DLD1 (cell line): ENCODE measurements around the gene EVA1C.
"Not testable (repeated sequence)": the region's sequence is repeated elsewhere in the genome, so short reads cannot be mapped to it uniquely, and the experiment has no call there.

ENCODE experiments used
- in situ Hi-C: cut with HindIII; loops from 2 replicates; pipeline ENCODE4 v1.10.0; 2017; ENCODE audit warnings: low sequenced_read_pairs

Gene EVA1C

DNA sequence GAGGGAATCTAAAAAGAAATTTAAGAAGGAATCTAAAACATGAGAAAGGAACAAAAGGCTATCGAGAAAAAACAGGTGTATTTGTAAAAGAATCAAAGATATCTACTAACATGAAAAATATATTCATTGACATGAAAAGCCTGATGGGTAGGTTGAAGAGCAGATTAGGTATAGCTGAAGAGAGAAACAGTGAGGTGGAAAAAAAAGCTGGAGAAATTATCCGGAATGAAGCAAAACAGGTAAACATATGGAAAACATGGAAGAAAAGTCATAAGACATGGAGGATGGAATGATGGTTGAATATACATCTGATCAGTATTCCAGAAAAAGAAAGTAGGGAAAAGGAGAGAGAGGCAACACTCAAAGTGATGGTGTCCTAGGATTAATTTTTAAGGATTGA is 9.6 kb downstream of the EVA1C start:
- in situ Hi-C loops: loop anchor here (25.0 kb wide), 1 partner anchor 90 kb away; no protein-coding TSS in a partner anchor

DNA sequence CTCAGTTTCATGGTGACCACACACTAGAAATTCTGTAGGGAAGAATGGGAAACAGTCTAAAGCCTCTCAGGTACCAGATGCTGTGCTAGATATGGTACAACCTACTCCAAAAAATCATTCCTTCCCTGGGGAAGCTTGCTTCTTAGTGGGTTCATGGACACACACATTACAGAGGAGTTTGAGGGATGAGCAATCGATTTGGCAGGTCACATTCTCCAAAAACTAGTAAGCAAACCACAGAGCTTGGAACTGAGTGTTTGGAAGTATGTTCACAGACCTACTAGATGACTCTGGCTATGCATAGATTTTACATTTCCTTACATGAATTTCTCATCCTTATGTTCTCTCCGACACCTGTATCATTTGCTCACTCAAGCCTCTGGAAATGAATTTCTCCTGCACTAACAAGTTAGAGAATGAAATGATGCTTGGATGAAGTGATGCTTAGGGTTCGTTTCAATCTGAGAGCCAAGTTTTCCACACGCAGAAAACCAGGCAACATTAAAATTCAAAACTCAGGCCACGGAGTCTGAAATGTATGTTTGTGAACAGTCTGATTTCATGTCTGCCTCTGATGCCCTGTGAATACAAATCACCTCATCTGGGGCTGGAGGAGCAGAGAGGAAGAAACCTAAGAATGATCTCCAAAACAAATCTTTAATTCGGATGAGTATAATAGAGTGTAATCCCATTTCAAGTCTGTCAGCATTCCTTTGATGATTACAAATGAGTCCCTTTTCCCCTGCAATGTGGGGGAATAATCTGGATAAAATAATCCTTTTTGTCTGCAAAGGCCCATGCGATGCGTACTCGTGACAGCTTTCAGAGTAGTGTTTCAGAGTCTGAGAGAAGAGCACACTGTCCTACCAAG is 11.0 kb downstream of the EVA1C start:
- in situ Hi-C loops: loop anchor here (25.0 kb wide), 1 partner anchor 89 kb away; no protein-coding TSS in a partner anchor

DNA sequence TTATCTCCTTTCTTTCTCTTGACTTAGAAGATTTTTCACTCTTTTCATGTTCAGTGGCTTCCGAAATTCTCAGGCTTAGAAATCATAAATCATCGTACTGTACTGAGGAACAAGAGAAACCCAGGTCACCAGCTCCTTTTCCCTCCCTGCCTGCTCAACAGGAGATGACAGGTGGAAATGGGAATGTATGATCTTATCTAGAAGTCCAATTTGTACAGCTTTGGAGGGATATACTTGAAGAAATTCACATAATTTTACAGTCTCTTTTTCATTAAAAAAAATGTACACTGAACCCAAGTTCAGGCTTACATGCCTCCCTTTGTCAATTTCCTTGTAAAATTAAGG is 11.7 kb downstream of the EVA1C start:
- in situ Hi-C loops: loop anchor here (25.0 kb wide), 1 partner anchor 88 kb away; no protein-coding TSS in a partner anchor

DNA sequence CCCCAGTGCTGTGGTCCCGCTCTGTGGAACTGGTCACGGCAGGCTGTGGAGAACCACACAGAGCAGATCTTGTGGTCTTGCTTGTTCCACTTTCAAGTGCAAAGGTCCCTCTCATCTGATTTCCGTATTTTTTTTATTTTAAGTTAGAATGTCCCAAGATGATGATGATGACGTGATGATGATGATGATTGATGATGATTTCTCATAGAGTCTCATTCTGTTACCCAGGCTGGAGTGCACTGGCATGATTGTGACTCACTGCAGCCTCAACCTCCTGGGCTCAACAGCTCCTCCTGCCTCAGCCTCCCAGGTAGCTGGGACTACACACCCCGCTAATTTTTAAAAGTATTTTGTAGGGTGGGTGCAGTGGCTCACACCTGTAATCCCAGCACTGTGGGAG is 12.2 kb downstream of the EVA1C start:
- in situ Hi-C loops: loop anchor here (25.0 kb wide), 1 partner anchor 88 kb away; no protein-coding TSS in a partner anchor

DNA sequence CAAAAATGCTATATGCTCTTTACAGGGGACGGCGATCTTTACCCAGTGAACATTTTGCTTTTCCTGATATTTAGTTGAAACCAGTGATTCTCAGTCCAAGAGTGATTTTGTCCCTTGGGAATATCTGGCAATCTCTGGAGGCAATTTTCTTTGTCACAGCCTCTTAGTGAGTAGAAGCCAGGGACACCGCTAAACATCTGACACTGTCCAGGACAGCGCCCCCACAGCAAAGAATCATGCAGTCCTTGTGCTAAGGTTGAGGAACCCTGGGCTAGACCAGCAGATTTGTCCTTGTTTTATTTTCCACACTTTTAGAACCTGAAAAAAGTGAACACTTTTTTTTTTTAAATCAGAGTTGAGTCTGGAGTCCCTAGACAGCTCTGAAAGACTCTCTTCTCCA is 13.1 kb downstream of the EVA1C start:
- in situ Hi-C loops: no loop called here

DNA sequence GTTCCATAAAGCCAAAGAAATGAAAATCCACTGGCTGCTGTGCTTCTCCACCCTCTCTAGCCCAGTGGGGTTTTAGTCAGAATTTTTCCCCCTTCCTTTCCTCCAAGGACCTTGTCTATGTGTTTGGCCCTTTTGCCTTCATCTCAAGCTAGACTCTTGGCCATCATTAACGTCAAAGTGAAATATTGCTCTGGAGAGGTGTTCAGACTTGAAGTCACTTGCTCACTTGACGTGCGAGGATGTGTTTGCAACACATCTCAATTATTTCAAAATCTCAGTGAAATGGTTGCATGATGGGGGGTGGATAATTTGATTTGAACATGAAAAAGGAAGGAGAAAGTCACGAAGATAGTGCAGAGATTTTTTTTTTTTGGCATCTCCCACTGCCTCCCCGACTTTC is 13.6 kb downstream of the EVA1C start:
- in situ Hi-C loops: no loop called here

DNA sequence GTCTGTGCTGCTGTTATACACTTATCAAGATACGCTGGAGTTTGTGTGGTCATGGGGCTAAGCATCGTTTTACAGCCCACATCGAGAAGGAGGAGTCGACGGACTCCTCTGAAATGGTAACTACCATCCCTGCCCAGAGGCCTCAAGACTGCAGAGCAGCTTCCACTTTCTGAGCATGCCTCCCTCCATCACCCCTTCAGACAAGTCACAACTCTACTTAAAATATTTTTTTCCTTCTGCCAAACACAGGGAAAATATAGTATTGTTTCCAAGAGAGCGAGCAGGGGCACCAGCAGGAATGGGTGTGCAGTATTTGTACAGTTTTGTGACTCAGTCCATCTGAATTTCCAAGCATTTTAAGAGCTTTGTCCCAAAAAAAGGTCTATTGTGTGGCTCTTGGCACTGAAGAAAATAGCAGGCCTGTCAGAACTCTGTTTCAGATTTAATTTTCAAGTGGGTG is 14.1 kb downstream of the EVA1C start:
- in situ Hi-C loops: no loop called here

DNA sequence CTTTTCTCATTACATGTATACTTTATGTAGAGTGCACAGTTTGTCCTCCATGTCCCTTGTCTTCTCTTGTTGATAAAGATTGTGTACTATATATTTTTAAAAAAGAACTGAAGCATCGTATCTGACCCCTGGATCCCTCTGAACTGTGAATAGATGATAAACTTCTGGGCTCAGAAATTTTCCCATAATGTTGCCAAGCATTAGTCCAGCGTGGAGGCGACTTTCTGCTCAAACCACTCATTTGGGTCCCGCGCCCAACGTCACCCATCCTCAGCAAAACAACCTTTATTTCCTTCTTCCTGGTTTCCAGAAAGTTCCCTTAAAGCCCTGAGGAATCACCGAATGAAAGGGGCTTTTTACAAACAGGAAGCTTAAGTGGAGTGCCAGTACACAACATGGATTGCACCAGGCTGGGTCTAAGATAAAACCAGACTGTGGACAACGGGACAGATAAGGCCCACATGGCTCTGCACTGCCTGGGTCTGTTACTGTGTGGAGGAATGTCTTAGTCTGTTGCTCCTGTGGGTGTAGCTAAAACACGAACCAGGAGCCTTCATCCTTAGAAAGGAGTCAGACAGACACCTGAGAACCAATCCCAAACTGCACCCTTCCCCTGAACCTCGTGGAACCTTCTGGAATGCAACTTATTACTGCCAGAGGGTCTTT is 15.6 kb downstream of the EVA1C start:
- in situ Hi-C loops: no loop called here

DNA sequence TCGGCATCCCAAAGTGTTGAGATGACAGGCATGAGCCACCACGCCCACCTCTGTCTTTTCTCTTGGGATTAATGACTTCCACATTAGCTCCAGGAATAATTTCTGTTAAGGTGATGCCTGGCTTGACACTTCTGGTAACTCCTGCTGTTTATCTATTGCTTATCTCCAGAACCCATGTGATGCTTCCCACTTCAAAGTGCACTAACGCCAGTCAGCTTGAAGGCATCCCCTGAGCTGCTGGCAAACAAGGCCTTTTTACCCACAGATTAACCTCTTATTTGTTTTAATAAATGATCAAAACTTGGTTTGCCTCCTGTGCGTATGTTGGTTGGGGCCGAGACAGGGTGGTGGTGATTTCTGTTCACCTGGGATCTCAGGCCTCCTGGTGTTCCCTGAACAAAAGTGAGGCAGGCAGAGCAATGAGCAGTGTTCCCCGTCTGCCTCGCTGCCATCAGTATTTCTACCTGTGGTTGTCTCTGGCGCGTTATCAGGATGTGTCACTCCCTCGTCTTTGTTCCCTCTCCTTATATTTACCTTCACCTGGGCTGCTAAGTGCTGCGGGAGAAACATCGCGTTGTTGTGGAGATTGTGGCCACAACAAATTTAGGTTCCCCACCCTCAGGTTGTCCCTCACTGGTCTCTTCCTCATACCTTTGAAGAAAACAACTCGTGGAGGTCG is 20.6 kb downstream of the EVA1C start:
- in situ Hi-C loops: not testable (repeated sequence)

DNA sequence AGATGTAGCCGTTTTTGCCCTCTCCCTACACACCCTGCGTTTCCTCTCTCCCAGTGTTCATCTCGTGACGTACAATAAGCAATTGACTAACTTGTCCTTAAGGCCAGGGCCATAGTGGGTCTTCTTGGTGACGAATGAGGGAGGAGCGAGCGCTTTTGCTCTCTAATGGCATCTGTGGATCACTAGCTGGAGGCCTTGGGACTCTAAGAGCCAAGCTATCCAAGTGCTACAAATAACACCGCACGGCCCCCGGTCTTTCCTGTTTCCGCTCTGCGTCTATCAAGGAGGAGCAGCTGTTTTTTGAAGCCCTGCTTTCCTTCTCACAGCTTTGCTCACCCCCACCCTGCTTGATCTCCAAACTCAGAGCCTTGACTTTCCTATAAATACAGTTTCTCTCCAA is 25.2 kb downstream of the EVA1C start:
- in situ Hi-C loops: no loop called here

DNA sequence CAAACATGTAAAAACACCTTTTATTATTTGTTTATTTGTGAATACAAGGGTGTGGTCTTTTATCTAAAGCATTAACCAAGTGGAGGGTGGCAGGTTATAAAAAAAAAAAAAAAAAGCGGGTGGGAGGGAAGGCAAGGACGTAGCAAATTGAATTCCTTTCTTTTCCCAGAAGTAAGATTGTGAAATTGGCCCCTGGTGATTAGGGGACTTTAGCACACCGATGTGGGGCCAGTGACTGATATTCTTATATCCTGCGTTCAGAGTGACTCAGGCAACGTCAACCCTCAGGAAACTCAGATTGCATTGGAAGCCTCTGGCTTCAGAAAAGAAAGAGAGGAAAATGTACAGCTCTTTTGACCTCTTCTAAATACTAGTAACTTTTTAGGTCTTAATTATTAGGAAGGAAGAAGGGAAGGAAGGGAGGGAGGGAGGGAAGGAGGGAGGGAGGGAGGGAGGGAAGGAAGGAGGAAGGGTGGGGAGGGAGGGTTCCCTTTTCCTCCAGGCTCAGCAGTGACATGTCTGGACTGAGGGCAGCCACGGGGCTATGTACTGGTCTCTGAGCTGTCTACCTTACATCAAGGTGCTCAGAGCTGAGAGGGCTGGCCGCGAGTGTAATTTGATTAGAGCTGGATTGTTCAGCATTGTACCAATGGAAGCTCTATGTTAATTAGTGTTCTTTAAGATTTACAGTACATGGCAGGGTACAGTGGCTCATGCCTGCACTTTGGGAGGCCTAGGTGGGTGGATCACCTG is 30.2 kb downstream of the EVA1C start:
- in situ Hi-C loops: no loop called here

DNA sequence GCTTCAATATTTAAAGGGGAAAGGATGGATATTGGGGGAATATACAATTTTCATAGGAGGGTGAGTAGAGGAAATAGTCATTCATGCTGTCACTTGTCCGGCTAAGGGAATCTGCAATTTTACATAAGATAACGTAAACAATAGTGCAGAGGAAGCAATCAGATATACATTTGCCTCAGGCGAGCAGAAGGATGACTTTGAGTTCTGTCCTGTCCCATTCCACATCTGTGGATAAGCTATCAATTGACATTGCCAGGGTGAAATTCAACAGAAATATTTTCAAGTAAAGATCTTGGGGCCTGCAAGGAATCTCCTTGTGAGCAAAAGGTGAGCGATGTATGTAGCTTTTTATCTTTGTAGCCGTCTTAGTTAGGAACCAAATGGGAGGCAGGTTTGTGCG is 32.6 kb downstream of the EVA1C start:
- in situ Hi-C loops: no loop called here

DNA sequence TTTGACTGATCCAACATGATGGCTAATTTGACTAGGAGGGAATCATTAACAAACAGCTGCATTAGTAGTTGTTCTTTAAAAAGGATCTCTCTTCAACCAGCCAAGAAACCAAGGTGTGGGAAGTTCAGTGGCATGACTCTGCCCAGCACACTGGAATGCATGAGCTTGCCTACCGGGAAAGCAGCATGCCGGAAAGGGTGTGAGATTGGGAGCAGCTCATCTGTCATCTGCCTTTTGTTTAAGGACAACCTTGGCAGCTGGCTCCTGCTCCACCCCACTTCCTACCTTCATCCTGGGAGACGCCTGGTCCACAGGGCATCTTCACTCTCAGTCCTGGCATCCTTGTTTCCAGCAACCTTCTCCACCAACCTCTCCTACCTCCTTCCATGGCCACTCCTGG is 33.9 kb downstream of the EVA1C start:
- in situ Hi-C loops: not testable (repeated sequence)

DNA sequence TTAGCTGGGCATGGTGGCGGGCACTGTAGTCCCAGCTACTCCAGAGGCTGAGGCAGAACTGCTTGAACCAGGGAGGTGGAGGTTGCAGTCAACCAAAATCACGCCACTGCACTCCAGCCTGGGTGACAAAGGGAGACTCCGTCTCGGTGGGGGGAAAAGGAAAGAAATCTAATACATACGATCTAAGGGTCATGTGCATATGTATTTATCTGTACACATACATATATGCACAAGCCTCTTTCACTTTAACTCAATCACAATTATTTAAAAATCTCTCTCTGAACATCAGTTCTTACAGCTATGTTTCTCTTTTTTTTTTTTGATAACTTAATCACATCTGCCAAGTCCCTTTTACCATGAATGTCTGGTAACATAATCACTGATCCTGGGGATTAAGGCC is 34.7 kb downstream of the EVA1C start:
- in situ Hi-C loops: no loop called here

DNA sequence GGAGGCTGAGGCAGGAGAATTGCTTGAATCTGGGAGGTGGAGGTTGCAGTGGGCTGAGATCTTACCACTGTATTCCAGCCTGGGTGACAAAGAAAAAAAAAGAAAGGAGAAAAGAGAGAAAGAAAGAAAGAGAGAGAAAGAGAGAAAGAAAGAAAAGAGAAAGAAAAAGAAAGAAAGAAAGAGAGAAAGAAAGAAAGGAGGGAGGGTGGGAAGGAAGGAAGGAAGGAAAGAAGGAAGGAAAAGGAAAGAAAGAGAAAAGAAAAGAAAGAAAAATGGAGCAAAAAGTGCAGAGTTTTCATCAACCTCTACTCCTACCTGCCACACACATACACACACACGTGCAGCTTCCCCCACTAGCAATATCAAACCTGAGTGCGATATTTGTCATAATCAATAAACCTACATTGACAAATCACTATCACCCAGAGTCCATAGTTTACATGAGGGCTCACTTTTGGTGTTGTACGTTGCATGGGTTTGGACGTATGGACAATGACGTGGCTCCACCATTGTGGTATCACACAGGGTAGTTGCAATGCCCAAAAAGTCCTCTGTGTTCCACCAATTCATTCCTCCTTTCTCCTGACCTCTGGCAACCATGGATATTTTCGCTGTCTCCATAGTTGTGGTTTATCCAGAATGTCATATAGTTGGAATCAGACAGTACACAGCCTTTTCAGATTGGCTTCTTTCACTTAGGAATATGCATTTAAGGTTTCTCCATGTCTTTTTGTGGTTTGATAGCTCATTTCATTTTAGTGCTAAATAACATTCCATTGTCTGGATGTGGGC is 36.5 kb downstream of the EVA1C start:
- in situ Hi-C loops: no loop called here

DNA sequence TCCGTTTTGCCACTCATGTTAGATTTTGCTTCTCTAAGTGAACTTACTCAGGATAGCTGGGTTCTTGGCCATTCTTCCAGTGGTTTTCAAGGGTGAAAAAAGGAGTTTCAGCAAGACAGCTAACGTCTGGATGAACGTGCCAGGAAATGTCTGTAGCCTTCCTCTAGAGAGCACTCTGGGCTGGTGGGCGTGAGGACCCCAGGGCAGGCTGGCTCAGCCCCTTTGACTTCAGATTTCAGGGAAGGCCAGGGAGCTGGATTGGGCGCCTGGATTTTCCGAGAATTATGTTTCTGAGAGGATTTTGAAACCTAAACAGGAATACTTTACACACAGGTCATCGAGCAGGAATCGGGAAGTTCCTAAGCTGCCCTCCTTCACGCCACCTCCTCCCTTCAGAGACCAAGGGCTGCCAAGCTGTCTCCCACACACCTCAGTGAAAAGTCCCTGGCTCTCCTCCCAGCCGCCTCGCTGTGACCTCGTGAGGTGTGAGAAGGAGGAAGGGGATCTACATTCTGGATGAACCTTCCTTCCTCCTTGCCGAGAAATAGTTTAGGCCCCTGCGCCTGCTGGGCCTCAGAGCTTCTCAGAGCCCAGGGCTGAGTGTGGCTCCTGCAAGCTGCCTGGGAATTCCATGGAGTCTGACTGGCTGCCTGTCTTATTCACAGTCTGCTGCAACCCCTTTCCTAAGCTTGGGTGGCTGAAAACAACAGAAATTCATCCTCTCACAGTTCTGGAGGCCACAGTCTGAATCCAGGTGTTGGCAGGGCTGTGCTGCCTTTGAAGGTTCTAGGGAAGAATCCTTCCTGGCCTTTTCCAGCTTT is 38.6 kb downstream of the EVA1C start:
- in situ Hi-C loops: not testable (repeated sequence)

DNA sequence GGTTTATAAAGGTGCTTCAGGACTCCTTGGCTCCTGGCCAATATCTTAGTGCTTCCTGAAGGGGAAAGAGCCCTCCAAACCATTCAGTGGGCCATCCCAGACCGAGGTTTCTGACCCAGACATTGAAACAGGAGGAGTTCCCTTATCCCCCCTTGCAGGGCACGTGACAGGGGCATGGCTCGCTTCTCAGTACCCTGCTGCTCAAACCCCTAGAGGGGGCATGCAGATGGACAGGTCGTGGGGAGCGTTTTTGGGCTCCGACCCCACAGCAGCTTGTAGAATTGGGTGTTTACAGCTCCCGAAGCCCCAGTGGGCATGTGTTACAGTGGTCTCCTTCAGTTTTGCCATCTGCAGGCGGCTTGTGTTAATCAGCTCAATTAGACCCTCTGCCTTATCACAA is 39.7 kb downstream of the EVA1C start:
- in situ Hi-C loops: not testable (repeated sequence)

DNA sequence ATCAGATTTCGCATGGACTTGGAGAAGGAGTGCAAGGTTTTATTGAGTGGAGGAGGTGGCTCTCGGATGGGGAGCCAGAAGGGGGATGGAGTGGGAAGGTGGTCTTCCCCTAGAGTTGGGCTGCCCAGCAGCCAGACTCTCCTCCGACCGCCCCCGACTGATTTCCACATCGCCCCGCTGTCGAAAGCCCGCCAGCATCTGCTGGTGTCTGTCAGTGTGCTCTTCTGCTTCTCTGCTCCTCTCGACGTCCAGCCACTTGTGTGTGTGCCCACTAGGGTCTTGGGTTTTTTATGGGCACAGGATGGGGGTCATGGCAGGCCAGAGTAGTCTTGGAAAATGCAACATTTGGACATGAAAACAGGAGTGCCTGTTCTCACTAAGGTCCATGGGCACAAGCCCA is 40.1 kb downstream of the EVA1C start:
- in situ Hi-C loops: no loop called here

DNA sequence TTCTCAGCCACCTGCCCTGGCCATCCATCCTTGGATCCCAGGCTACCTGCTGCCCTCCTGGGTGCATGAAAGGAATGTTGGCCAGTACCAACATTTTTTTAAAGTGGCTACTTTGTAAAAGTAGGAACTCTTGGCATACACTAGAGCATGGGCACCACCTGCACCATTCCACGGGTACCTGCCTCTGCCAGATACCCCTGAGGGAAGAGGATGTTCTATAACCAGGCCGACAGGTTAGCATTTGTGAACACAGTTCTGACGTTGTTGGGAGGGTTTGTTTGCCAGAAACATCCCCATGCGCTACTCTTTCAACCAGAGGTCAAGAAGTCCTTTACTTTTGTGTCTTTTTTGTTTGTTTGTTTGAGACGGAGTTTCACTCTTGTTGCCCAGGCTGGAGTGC is 43.0 kb downstream of the EVA1C start:
- in situ Hi-C loops: no loop called here
